ENCODE measurements around the gene NLRP6.
"Not testable (repeated sequence)": the region's sequence is repeated elsewhere in the genome, so short reads cannot be mapped to it uniquely, and the experiment has no call there.

Gene NLRP6

DNA sequence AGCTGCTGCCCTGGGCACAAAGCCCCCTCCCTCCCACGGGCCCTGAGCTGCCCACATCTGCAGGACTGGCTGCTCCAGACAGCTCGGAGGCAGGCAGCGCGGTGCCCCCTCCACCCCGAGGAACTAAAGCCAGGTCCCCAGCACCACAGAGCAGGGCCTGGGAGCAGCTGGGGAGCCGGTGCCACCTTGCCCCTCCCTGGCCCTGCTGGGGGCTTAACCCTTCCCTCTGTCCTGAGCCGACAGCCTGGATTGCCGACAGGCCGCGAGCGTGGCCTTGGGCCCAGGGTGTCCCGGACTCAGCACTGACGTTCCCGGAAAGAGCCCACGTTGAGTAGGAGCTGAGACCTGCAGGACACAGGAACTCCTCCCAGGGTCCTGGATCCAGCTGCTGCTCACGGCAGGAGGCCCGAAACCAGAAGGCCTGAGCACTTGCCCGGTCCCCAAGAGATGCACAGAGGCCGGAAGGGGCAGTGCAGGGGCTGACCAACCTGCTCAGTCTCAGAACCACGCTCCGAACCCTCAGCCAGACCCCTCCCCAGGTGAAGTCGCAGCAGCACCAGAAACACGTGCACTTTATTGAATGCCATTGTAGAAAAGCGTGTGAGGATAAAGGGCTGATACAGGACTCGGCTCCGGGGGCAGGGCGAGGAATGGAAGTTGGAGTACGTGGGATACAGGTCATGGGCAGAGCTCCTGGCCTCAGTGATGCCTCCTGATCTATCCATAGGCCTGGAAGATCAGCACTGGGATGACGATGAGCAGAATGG, 41.1 kb downstream of the NLRP6 start:
- not testable (repeated sequence) for DNase-seq (ENCODE audit: low read depth in 1 of 2, low spot score in 1 of 2)

DNA sequence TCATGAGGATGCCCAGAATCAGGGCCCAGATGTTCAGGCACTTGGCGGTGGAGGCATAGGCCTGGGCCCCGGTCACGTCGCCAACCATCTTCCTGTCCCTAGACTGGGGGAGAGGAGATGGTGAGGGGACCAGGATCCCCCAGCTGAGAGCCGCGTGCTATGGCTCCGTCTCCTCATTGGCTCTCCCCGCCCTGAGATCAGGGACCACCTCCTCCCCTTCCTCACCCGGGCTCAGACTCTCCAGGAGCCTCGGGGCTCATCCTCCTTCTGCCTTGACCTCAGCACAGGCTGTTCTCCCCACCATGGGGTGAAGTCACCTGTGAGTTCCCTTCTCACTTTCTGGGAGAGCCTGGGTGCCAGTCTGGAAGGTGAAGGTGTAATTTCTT, 41.7 kb downstream of the NLRP6 start:
- DNase-seq (ENCODE audit: low read depth in 1 of 2, low spot score in 1 of 2), result not testable (repeated sequence)

DNA sequence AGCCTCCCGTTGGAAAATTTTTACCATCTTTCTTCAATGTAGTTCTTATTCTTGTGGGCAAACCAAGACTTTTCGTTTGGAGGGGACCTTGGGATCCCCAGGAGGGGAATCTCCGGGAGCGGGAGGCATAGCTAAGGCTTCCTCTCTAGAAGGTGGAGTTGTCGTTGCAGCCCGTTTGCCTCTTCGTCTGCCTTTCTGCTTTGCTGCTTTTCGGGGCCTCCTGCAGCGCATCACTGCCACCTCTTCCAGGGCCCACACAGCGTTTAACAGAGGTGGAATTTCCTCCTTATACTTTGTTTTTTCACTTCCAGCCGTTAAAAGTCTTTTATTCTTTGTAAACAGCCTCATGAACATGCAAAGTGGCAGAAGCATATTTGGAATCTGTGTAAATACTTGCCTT, 45.9 kb downstream of the NLRP6 start:
- no peak for DNase-seq (ENCODE audit: low read depth in 1 of 2, low spot score in 1 of 2)

GRCh38 chr11:324593-325517, 46.6 kb downstream of the NLRP6 start:
- not testable (repeated sequence) for DNase-seq (ENCODE audit: low read depth in 1 of 2, low spot score in 1 of 2)

DNA sequence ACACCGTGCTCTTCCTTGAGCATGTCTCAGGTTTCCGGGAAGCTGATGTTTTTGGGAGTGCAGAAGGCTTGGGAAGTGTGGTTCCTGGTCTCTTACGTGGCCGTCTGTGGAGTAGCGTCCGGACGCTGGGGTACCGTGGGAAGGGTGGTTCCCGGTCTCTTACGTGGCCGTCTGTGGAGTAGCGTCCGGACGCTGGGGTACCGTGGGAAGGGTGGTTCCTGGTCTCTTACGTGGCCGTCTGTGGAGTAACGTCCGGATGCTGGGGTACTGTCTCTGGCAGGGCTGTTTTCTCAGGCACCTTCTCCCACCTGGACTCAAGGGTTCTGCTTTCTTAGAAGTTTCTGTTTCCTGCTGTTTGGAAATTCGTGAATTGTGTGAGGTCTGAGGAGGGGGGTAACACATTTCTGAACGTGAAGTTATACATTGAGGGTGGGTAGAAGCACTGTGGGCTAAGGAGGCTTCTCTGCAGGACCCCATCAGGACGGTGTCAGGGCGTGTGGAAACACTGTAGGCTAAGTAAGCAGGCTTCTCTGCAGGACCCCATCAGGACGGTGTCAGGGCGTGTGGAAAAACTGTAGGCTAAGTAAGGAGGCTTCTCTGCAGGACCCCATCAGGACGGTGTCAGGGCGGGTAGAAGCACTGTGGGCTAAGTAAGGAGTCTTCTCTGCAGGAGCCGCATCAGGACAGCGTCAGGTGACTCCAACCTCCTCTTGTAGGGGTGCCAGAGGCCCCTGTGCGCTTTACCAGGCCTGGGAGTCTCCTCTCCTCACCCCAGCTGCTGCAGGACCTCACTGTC, 47.8 kb downstream of the NLRP6 start:
- no peak for DNase-seq (ENCODE audit: low read depth in 1 of 2, low spot score in 1 of 2)

DNA sequence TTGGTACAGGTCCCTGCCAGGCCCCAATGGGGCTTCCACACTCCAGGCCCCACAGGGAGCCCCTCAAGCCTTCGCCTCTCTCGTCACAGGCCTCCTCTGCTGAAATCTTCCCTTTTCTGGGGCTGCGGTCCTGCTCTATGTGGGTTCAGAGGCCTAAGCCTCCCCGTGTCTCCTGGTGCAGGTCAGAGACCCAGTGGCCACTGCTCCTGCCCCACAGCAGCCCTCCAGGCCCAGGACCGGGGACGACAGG, 48.3 kb downstream of the NLRP6 start:
- DNase-seq (ENCODE audit: low read depth in 1 of 2, low spot score in 1 of 2), result no peak

DNA sequence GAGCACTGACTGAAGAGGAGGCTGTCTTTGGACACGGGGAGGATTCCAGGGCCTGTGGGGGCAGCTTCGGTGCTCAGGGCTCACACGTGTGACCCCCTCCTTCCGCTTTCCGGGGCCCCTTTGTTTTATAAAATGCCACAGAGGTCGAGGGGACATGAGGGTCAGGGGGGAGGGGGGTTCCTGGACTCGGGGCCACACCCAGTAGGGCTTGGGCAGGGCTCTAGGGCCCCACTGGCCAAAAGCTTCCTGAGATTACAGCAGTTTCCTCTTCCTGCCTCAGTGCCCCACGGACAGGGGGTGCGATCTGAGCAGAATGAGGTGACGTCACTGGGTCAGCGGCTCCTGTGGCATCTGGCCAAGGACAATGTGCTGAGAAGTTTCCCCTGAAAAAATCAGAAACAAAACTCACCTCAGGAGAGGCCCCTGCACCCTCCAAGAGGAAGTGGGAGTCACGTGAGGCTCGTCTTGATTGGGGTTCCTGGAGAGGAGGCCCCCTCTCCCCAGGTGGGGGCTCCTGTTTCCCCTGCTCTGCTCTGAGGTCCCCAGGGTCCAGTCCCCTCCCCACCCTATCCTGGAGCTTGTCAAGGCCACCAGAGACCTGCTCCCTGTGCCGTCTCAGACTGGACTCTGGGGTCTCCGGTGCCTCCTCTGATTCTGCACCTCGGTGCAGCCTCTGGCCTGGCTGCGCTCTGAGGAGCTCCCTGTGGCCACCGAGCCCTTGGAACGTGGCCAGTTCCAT, 48.8 kb downstream of the NLRP6 start:
- DNase-seq (ENCODE audit: low read depth in 1 of 2, low spot score in 1 of 2), result no peak

- no peak for DNase-seq (ENCODE audit: low read depth in 1 of 2, low spot score in 1 of 2)
Measured at GRCh38 chr11:327581-327923, 49.3 kb downstream of the NLRP6 start.

DNA sequence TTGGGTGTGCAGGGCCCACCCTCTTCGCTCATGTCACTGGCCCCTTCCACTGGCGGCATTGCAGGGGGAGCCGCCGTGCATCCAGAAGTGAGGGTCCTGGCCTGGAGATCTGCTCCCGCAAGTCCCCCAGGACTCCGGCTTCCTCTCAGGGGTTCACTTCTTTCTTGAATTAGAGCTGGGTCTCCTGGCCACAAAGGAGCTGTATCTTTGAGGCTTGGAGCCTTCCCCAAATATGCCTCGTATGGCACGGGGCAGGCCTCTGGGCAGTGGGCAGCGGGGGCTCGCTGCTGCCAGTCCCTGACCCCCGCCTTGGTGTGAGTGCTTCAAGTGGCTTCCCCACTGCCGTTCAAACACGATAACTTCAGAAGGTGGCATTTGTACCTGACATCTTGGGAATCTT, 49.8 kb downstream of the NLRP6 start:
- no peak for DNase-seq (ENCODE audit: low read depth in 1 of 2, low spot score in 1 of 2)

- DNase-seq (ENCODE audit: low read depth in 1 of 2, low spot score in 1 of 2), result not testable (repeated sequence)
Measured at GRCh38 chr11:328516-329100, 50.4 kb downstream of the NLRP6 start.

DNA sequence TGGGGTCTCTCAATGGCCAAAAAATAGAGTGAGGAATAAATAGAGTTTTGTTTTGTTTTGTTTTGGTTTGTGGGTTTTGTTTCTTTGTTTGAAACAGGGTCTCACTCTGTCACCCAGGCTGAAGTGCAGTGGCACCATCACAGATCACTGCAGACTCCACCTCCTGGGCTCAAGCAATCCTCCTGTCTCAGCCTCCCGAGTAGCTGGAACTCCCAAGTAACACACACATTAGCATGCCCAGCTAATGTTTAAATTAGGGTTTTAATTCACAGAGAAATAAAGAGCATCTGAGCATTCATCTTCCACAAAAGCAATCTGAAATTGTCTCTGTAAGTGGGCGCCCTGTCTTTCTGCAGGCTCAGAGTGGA, 51.7 kb downstream of the NLRP6 start:
- no peak for DNase-seq (ENCODE audit: low read depth in 1 of 2, low spot score in 1 of 2)

- no peak for DNase-seq (ENCODE audit: low read depth in 1 of 2, low spot score in 1 of 2)
Measured at GRCh38 chr11:330307-330693, 52.1 kb downstream of the NLRP6 start.

GRCh38 chr11:330694-331357, 52.6 kb downstream of the NLRP6 start:
- DNase-seq (ENCODE audit: low read depth in 1 of 2, low spot score in 1 of 2), result no peak

DNA sequence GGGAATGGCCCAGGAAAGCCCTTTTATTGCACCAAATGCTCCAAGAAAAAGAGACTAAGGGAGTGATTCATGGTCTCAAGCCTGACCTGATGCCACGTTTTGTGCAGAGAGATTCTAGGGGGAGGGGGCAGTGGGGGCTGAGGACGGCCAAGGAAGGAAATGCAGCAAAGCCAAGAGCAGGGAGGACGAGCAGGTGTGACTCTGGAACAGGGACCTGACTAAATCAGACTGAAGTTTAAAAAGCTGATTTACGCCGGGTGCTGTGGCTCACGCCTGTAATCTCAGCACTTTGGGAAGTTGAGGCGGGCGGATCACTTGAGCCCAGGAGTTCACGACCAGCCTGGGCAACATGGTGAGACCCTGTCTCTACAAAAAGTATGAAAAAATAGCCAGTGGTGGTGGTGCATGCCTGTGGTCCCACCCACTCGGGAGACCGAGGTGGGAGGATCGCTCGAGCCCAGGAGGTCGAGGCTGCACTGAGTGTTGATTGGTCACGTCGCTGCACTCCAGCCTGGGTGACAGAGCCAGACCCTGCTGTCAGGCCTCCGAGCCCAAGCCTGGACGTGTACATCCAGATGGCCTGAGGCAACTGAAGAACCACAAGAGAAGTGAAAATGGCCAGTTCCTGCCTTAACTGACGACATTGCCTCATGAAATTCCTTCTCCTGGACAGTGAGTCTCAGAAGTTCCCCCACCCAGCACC, 53.3 kb downstream of the NLRP6 start:
- DNase-seq (ENCODE audit: low read depth in 1 of 2, low spot score in 1 of 2), result no peak

GRCh38 chr11:332651-333480, 54.7 kb downstream of the NLRP6 start:
- DNase-seq (ENCODE audit: low read depth in 1 of 2, low spot score in 1 of 2), result no peak

- DNase-seq (ENCODE audit: low read depth in 1 of 2, low spot score in 1 of 2), result not testable (repeated sequence)
Measured at GRCh38 chr11:333616-334263, 55.5 kb downstream of the NLRP6 start.

GRCh38 chr11:334264-334994, 56.2 kb downstream of the NLRP6 start:
- DNase-seq (ENCODE audit: low read depth in 1 of 2, low spot score in 1 of 2), result no peak

Data from stimulated activated CD4-positive, alpha-beta T cell treated with anti-CD3 and anti-CD28 coated beads, Interleukin-15, amount 100 ng/mL, for 1 hour (primary cell).